Skin of body (tissue), 2 donors: ENCODE results near the gene REPIN1. TPM values are rescaled to one million over a fixed set of nuclear protein-coding genes. Genes with fewer than 3 reads are reported as not detected.

Experiments
- DNase-seq: peaks from one replicate; lab custom pipeline; 2025; lab: John Stamatoyannopoulos, UW
- total RNA-seq: library from RNA; depleted of rRNA; stranded (reverse); fragments of >200 nt; gene quantifications from one replicate; pipeline ENCODE4 v1.2.3, GENCODE V29; 2014

REPIN1 gene
- total RNA-seq, 1 donor from 2014 or later: 21.1 TPM

DNA sequence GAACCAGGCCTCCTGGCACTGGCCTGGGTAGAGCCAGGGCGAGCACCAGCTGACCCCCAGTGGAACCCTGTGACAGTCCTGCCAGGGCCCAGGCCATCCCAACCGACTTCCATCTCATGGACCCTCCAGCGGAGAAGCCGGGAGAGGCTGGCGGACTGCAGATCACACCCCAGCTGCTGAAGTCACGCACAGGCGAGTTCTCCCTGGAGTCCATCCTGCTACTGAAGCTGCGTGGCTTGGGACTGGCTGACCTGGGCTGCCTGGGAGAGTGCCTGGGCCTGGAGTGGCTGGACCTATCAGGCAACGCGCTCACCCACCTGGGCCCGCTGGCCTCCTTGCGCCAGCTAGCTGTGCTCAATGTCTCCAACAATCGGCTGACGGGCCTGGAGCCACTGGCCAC lies 31.9 kb upstream of the REPIN1 start:
- no peak for DNase-seq

DNA sequence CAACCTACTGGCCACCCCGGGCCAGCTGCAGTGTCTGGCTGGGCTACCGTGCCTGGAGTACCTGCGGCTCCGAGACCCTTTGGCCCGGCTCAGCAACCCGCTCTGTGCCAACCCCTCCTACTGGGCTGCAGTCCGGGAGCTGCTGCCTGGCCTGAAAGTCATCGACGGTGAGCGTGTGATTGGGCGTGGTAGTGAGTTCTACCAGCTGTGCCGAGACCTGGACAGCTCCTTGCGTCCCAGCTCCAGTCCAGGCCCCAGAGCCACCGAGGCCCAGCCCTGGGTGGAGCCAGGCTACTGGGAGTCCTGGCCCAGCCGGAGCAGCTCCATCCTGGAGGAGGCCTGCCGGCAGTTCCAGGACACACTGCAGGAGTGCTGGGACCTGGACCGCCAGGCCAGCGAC lies 31.4 kb upstream of the REPIN1 start:
- DNase-seq: no peak

DNA sequence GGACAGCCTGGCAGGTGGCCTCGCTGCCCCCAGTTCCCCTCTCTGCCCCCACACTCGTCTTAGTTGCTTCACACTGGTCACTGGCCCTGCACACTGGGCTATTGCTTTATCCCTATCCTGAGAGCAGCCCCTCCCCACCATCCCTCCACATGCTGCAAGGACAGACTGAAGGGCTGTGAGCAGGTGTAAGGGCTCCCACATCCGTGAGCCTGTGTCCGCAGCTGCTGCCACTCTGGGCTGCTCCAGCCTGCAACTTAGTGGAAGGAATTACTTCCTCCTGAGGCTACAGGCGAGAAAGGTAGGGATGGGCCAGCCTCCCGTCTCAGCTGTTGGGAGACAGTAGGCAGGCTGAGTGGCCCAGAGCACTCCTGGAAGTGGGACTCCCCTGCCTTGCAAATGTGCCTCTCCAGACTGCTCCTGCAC lies 31.0 kb upstream of the REPIN1 start:
- no peak for DNase-seq

DNA sequence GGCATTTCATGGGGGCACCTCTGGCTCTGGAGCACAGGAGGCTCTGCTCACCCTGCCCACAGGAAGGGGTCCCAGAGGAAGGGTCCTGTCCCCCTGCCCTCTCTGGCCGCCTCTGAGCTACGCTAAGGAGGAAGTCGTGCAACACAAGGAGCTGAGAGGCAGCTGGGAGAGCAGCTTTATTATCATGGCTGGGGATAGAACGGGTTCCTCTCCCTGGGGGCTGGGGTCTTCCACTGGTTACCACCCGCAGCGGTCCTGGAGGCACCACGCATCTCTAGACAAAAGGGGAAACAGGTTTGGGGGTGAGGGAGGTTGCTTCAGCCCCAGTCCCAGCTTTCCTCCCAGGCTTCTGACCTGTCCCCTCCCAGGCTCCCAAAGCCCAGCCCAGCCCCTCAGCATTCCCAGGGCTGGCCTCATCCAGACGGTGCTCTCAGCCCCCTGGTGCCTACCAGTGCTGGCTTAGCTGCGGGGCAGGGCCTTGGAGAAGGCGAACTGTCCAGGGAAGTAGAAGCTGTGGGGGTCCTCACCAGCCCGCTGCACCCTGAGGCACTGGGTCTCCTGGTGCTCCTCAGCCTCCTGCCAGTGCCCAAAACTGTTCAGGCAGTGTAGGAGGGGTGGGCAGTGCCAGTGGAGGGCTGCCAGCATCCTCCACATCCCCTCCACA lies 30.3 kb upstream of the REPIN1 start:
- DNase-seq: no peak

DNA sequence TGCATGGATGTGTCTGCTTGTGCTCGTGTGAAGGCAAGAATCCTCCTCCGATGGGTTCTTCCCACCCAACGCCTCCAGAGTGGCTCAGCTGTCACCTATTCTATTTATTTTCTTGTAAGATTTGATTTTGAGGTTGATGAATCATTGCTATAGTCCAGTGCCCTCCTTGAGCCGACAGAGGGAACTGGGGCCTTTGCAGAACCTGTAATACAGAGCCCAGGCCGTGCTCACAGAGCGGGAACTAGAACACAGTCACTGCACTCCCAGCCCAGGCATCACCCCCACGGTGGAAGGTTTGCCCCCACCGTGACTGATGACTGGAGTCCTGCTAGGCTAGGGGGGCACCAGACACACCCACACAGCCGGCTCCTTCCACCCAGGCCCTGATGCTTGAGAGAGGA lies 29.2 kb upstream of the REPIN1 start:
- DNase-seq: no peak

DNA sequence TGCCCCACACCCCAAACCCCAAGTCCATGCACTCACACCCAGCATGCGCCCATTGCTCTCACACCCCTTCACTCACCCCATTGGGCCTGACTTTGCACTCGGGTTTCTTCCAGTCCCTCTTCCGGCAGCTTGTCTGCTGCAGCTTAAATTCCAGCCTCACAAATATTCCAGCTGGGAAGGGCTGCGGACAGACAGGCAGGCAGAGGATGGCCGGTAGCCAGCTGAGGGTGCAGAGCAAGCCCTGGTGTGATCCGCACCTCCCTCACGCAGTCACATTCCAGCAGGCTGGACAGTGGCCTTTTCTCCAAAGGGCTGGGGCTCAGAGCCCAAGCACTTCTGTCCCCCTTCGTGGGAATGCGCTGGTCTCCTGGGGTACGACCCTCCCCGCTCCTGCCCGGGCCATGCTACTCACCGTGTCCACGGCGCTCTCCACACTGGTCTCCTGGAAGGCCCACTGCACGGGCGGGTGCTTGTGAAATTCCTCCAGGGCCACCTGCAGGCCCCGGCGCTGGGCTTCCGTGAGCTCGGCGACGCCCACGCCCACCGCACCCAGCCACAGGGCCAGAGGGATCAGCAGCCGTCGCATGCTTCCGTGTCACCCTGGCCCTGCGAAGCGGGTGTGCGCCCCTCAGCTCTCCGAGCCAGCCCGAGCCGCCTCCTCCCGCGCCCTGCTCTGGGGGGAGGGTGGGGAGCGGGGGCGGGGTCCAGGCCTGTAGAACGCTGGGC lies 28.4 kb upstream of the REPIN1 start:
- DNase-seq: no peak

DNA sequence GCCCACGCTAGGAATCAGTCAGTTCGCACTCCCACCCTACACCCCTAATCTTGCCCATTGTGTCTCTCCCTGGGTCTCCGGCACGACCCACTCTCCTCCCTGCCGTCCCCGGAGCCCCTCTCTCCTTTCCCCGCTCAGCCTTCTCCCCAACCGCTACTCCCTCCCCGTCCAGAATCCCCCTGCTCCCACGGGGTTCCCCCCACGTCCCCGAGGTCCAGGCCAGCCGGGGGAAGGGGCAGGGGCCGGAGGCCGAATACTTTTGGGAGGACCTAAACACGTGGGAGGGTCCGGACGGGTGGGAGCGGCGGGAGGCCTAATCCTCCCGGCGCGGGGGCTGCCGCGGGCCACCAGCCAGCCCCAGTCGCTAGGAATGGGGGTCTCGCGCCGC lies 27.8 kb upstream of the REPIN1 start:
- DNase-seq: no peak

DNA sequence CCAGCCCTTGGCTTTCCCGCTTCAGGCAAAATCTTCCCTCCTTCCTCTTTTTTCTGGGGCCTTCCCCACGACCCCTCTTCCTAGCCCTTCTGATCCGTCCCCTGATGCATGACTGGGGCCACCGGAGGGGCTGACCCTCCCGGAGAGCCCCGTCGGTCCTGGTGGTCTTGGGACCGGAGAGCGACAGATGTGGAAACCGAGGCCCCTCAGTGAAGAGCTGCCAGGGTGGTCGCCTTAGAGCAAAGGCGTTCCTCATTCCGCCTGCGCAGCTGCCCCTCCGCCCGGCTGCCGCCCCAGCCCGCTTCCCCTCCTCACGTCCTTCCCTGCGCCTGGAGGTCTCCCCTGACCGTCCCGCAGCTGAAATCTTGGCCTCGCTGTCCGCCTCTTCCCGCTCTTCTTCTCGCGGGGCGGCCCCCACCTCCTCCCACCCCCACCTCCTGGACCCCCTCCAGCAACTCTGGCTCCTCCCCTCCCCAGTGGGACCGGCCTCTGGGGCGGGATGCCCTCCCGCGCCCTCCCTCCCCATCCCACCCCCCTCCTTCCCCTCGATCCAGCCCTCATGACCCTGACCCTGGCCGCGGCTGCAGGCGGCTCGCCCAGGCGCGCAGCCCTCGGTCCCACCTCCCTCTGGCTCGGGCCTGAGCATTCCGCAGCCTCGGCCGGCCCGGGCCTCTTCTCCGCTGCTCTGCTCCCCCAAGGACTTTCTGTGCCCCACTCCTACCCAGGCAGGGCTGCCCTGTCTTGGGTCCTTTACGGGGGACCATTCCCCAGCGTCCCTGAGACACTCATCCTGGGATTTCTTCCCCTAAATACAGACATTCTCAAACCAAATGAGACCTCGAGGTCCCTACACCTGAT lies 27.1 kb upstream of the REPIN1 start, which contains the start of gene RARRES2:
Gene RARRES2, minus strand, starts transcription at position 367 of the 858 bp plus-strand sequence. CDS start 1,020 bp downstream, outside the sequence.
- no peak for DNase-seq

DNA sequence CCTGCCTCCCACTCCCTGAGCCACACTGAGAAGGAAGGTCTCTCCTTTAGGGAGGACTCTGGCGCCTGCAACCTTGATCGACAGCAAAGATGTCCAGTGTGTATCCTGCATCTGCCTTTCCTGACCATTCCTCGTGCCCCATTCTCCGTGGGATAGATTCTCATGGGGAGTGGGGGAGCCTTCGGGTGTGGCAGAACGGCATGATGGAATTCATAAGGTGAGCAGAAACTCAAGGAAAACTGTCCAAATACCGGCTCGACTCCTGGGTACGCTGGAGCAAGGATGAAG lies 26.6 kb upstream of the REPIN1 start:
- no peak for DNase-seq

DNA sequence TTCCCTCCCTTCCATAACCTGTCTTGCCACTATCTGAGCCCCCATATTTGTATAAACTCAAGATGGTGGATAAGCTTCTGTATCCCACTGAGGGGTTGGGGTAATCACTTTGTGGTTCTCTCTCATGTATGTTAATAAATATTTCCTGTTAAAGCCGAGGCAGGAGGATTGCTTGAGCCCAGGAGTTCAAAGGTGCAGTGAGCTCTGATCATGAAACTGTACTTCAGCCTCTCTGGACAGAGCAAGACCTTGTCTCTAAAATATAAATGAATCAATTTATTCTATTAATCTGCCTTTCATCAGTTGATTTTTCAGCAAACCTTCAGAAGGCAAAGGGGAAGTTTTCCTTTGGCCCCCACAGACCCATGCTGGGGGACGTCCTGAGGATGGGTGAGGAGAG lies 25.4 kb upstream of the REPIN1 start:
- DNase-seq: no peak

DNA sequence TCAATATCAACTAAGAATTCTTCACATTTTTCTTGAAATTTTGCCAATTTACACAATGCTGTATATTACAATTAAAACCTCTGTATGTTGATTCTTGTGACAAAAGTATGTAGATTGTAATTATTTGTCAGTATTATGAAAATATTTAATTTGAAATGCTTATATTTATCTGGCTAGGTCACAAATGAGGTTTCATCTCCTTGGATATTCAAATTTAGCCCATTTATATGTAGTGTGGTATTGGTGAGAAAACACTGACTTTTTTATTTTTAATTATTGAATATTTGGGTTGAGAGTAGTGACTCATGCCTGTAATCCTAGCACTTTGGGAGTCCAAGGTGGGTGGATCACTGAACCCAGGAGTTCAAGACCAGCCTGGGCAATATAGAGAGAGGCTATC lies 24.3 kb upstream of the REPIN1 start:
- DNase-seq: no peak

DNA sequence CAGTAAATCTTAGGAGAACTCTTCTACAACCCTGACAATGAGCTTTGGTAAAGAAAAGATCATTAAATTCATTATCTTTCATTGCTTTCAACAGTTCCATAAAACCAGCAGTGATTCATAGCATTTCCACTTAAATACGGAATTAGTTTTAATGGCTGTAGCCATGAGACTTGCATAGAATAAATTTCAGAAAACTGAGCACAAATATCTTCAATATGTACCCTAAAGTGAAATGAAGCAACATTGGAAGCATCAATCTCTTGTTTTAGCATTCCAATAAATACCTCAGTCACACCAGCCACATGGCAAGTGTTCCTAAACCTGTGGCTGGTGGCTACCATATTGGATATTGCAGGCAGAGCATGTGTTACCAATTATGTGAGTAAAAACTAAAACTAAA lies 23.6 kb upstream of the REPIN1 start:
- DNase-seq: no peak

DNA sequence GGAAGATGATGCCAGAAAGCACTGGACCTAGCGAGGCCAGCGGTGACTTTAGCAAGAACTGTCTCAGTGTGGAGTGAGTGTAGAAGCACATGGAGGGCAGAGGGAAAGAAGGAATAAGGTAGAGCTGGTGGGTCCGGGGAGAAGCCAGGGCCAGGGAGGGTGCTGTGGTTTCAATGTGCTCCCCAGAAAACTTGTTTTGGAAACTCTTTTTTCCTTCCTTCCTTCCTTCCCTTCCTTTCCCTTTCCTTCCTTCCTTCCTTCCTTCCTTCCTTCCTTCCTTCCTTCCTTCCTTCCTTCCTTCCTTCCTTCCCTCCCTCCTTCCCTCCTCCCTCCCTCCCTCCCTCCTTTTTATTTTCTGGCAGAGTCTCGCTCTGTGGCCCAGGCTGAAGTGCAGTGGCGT lies 21.7 kb upstream of the REPIN1 start:
- DNase-seq: no peak

DNA sequence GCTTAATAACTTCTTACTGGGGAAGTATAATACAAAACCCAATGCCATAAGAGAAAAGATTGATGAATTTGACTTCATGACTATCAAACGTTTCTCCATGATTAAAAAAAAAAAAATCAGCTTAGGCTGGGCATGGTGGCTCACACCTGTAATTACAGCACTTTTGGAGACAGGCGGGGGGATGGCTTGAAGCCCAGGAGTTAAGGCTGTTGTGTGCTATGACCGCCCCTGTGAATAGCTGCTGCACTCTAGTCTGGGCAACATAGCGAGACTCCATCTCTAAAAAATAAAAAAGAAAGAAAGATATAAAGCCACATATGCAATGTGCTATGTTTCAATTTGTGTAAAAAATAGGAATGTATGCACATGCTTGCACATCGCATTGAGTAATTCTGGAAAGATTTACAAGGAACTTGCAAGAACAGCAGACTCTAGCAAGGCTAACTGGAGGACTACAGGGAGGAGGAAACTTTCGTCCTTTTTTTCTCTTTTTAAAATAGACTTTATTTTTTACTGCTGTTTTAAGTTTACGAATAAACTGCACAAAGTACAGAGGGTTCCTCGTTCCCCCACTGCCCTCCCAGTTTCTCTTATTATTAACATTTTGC lies 16.9 kb upstream of the REPIN1 start:
- no peak for DNase-seq

DNA sequence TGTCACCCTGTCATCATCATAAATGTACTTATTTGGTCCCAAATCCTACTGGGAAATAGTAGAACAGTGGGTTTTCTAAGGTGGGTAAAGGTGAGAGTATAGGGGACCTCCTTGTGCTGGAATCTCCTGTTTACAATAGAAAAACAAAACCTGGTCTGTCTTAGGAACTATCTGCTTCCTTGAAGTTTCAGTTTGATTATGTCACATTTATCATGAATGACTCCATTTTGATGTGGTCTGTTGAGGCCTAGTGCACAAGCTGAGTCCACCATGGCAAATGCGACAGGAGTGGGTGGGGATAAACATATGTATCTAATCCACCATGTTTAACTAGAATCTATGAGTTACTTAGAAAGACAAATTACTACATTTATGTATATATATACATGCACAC lies 13.0 kb upstream of the REPIN1 start:
- DNase-seq: no peak

DNA sequence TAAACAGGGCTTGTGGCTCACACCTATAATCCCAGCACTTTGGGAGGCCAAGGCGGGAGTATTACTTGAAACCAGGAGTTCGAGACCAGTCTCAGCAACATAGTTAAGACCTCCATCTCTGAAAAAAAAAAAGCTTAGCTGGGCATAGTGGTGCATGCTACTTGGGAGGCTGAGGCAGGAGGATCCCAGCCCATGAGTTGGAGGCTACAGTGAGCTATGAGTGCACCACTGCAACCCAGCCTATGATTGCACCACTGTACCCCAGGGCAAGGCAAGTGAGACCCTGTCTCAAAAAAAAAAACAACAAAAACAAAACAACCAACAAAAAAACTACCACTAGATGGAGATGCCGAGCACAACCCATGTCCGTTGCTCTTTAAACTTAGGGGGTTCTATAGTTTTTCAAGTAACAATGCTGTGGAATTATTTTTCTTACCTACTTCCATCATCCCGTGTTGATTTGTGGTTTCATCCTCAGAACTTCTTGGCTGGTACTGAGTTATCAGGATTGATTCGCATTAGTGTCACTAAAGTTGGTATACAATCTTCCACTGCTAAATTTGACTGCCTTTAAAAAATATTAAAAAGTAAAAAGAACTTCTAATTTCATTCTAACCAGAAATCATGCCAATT lies 12.2 kb upstream of the REPIN1 start:
- DNase-seq: no peak

DNA sequence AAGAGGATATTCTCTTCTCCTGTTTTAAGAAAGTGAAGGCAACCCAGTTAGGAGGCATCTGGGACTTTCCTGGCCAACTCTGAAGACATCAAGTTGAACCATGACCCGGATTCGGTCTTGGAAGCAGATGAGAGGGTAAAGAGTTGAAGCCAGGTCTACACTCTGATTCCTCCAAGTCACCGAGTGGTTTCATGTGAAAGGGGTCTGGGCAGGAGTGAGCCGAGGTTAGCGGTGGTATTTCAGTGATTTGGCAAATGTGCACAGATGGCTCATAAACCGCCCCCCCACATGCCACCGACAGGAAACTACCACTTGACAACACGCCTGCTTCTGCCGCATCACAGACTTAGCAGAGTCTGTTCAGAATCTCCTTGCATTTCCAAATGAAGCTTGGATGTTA lies 11.4 kb upstream of the REPIN1 start:
- DNase-seq: no peak

DNA sequence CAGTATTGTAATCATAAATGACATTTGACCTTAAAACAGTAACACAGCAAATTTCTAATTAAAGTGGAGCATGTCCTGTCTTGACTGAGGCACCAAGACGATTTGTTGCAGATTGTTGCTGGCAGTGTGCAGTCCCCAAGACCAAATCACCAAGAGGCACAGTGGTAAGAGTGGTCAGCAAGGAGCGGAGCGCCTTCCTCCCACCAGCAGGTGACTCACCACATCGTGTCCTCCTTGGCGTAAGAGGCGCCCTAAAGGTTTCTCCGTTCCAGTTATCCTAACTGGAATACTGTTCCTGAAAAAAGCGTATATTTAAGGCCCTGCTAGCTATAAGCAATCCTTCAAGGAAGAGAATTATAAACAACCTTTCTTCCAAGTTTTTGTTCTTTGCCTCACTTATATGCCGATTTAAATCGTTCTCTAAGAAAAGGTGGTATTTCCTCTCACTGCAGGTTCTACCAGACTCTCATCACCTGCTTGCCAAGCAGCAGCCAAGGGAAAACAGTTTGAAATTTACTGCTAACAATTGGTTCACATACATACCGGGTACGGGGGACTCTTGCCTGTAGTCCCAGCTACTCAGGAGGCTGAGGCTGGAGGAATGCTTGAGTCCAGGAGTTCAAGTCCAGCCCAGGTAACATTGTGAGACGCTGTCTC lies 10.7 kb upstream of the REPIN1 start:
- DNase-seq: no peak

DNA sequence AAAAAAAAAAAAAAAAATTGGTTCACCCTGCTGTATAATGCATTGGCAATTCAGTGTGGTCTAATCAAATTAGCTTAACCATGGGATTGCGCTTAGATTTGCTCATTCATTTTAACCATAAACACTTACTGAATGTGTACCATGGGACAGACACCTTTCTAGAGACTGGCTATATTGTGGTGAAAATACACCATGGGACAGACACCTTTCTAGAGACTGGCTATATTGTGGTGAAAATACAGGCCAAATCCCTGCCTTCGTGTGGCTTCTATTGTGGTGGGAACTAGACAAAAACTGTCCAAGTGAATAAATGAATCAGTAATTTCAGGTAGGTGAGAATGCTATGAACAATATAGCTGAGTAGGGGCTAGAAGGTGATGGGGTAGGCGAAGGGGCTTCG lies 10.2 kb upstream of the REPIN1 start:
- no peak for DNase-seq

DNA sequence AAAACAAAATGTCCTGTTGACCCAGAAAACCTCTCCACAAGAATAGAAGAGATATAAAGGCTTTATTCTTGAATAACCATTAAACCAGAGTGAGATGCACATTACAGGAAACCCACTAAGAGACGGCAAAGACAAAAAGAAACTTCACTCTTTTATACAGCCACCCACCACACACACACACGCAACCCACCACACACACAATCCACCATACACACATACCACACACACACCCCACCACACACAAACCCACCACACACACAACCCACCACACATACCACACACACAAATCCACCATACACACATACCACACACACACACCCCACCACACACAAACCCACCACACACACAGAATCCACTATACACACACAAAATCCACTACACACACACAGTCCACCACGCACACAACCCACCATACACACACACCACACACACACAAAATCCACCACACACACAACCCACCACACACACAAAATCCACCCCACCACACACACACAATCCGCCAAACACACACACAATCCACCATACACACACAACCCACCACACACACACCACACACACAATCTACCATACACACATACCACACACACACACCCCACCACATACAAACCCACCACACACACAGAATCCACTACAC lies 9.5 kb upstream of the REPIN1 start:
- DNase-seq: no peak
